Measurements from ENCODE around the gene ADCY3. TPM values are rescaled to one million over a fixed set of nuclear protein-coding genes. Genes with fewer than 3 reads are reported as not detected.

The ADCY3 gene
- total RNA-seq, 1 experiment from 2014 or later, result 50.3 TPM

GRCh38 chr2:24958411-24958935 is 38.4 kb upstream of the ADCY3 start:
- ChIA-PET POLR2A (no interaction called here), CTCF (no interaction called here)
- TF ChIP-seq CTCF (IDR thresholded peaks at IDR 0.05; ENCODE audit: unreplicated experiment), result no peak
- Mint-ChIP-seq H3K4me3 (ENCODE audit: unreplicated experiment) (no peak overlapping the region), H3K4me1 (ENCODE audit: insufficient read depth, unreplicated experiment) (peaks cover 8% of the 10 kb centered on the region), H3K27ac (ENCODE audit: low read depth, unreplicated experiment) (no peak overlapping the region), H3K27me3 (ENCODE audit: insufficient read depth, unreplicated experiment) (no peaks in the 10 kb centered on the region), H3K36me3 (ENCODE audit: insufficient read depth, unreplicated experiment) (peaks cover 81% of the 10 kb centered on the region), H3K9me3 (ENCODE audit: unreplicated experiment) (peaks cover 10% of the 10 kb centered on the region)
- intact Hi-C loops (cut with micrococcal nuclease), result no loop called here
- DNase-seq (ENCODE audit: unreplicated experiment), result no peak
- BruUV-seq (replicated peaks), result no TSS peak

DNA sequence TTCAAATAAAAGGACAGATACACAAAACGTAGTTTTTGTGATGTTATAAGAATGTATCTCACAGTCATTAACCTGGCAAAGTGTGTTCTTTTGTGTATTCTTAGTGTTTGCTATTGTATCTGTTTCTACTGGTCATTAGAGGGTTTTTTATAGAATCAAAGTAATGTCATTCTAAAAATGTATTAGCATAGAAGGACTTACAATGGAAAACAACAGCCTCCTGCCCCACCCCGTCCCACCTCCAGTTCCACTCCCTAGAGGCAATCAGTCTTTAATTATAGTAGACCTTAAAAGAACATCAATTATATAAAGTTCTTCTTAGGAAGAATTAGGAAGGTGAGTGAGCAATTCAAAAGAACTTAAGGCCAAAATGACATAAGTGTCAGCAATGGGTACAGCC is 37.9 kb upstream of the ADCY3 start:
- intact Hi-C loops (cut with micrococcal nuclease), result no loop called here
- H3K9me3 Mint-ChIP-seq (ENCODE audit: unreplicated experiment), result peaks cover 10% of the 10 kb centered on the region
- H3K4me3 Mint-ChIP-seq (ENCODE audit: unreplicated experiment), result no peak overlapping the region
- BruUV-seq (replicated peaks), result no TSS peak
- no peaks in the 10 kb centered on the region for H3K27me3 Mint-ChIP-seq (ENCODE audit: insufficient read depth, unreplicated experiment)
- no peak overlapping the region for H3K27ac Mint-ChIP-seq (ENCODE audit: low read depth, unreplicated experiment)
- TF ChIP-seq CTCF (IDR thresholded peaks at IDR 0.05; ENCODE audit: unreplicated experiment), result no peak
- peaks cover 85% of the 10 kb centered on the region for H3K36me3 Mint-ChIP-seq (ENCODE audit: insufficient read depth, unreplicated experiment)
- ChIA-PET POLR2A (interaction anchor here (1.8 kb wide), 1 partner anchor 10 kb away, joined by 5 read pairs; no protein-coding TSS in a partner anchor), CTCF (no interaction called here)
- no peak for DNase-seq (ENCODE audit: unreplicated experiment)
- peaks cover 8% of the 10 kb centered on the region for H3K4me1 Mint-ChIP-seq (ENCODE audit: insufficient read depth, unreplicated experiment)

DNA sequence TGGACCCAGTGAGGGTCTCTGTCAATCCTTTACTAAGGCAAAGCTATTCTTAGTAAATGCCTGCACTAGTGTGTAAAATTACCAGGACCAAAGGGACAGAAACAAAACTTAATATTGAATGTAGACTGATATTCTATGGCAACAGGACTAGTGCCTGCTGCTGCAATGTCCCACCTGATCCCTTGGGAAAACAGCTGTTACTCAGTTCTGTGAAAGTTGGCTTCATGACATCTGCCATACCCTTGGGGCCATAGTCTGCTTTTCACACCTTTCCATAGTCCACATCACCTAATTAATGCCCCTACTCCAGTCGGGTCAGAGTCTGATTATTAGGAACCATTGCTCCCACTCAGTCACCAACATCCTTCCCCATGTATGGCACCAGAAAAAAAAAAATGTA is 37.2 kb upstream of the ADCY3 start:
- BruUV-seq (replicated peaks), result no TSS peak
- no peak overlapping the region for H3K27ac Mint-ChIP-seq (ENCODE audit: low read depth, unreplicated experiment)
- peaks cover 82% of the 10 kb centered on the region for H3K36me3 Mint-ChIP-seq (ENCODE audit: insufficient read depth, unreplicated experiment)
- no peak for DNase-seq (ENCODE audit: unreplicated experiment)
- ChIA-PET POLR2A (interaction anchor here (0.6 to 1.8 kb wide), 3 partner anchors 9 to 26 kb away, joined by 3 to 5 read pairs (median 3); no protein-coding TSS in a partner anchor), CTCF (no interaction called here)
- H3K9me3 Mint-ChIP-seq (ENCODE audit: unreplicated experiment), result peaks cover 10% of the 10 kb centered on the region
- no peak for TF ChIP-seq CTCF (IDR thresholded peaks at IDR 0.05; ENCODE audit: unreplicated experiment)
- no peak overlapping the region for H3K4me3 Mint-ChIP-seq (ENCODE audit: unreplicated experiment)
- peaks cover 8% of the 10 kb centered on the region for H3K4me1 Mint-ChIP-seq (ENCODE audit: insufficient read depth, unreplicated experiment)
- no peaks in the 10 kb centered on the region for H3K27me3 Mint-ChIP-seq (ENCODE audit: insufficient read depth, unreplicated experiment)
- intact Hi-C loops (cut with micrococcal nuclease), result no loop called here

DNA sequence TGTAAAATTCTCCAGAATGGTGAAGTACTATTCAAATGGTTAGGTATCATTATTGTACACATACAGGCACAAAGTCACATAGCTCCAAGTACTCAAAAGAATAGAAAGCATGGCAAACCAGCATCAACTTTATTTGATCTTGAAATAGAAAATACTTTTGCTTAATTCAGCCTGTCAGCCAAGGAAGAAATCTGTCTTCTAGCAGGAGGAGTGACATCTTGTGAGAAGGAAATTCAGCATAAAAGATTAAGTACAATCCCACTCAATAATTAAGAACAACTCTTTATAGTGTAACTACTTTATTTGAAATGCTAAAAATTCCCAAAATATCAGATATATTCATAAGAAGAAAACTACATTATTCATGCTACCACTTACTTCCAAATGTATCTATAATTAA is 35.9 kb upstream of the ADCY3 start:
- no peak for DNase-seq (ENCODE audit: unreplicated experiment)
- CTCF ChIA-PET, result interaction anchor here (0.6 kb wide), 1 partner anchor 38 kb away, joined by 3 read pairs; no protein-coding TSS in a partner anchor
- peaks cover 10% of the 10 kb centered on the region for H3K9me3 Mint-ChIP-seq (ENCODE audit: unreplicated experiment)
- H3K27ac Mint-ChIP-seq (ENCODE audit: low read depth, unreplicated experiment), result no peak overlapping the region
- peaks cover 80% of the 10 kb centered on the region for H3K36me3 Mint-ChIP-seq (ENCODE audit: insufficient read depth, unreplicated experiment)
- H3K4me1 Mint-ChIP-seq (ENCODE audit: insufficient read depth, unreplicated experiment), result peaks cover 8% of the 10 kb centered on the region
- BruUV-seq (replicated peaks), result no TSS peak
- no peak for TF ChIP-seq CTCF (IDR thresholded peaks at IDR 0.05; ENCODE audit: unreplicated experiment)
- H3K4me3 Mint-ChIP-seq (ENCODE audit: unreplicated experiment), result no peak overlapping the region
- intact Hi-C loops (cut with micrococcal nuclease), result no loop called here
- H3K27me3 Mint-ChIP-seq (ENCODE audit: insufficient read depth, unreplicated experiment), result no peaks in the 10 kb centered on the region
- POLR2A ChIA-PET, result interaction anchor here (1.0 kb wide), 1 partner anchor 15 kb away, joined by 3 read pairs; no protein-coding TSS in a partner anchor
